A549 (cell line): ENCODE results near the gene TFAP2E. TPM values are rescaled to one million over a fixed set of nuclear protein-coding genes. Genes with fewer than 3 reads are reported as not detected.

Experiments used
- ATAC-seq, 2 experiments: fragments of 200-7000 bp in 1 of 2; fragments of >200 bp in 1 of 2; cut with Nextera tagmentation in 1 of 2; cut with Tn5 transposase in 1 of 2; 3 replicates each; pipeline versions ENCODE4 v1.8.0 to v1.9.1; 2018 to 2020; ENCODE audit warnings: mild to moderate bottlenecking in 1 of 2, moderate library complexity in 1 of 2
- CTCF ChIA-PET: fragments of 300-600 bp; sonication (Branson Sonifier 250); formaldehyde crosslinking; extraction: SDS; loops from one replicate; lab custom pipeline; 2021; ENCODE audit warnings: antibody characterized with exemption, inconsistent platforms; lab: Yijun Ruan, JAX
- POLR2A ChIA-PET: fragments of 350-600 bp; formaldehyde crosslinking; extraction: SDS; loops from one replicate; lab custom pipeline; 2021; ENCODE audit warnings: antibody characterized with exemption, inconsistent platforms; lab: Yijun Ruan, JAX
- DNase-seq, 2 experiments: peaks; one replicate each; pipeline versions ENCODE4 v3.0.0 to v3.0.0-alpha.2; 2011 to 2016; ENCODE audit warnings: low read depth in 1 of 2, low spot score in 1 of 2
- FAIRE-seq: peaks from 2 replicates; lab custom pipeline; 2011; peaks lifted over from hg19 to GRCh38; lab: Jason Lieb, UNC
- H3K27ac ChIP-seq, 2 experiments: fragments of >200 bp; sonication (Bioruptor Twin); formaldehyde crosslinking; 3 replicates each; pipeline ENCODE4 v1.5.1; 2016 to 2017
- H3K4me1 ChIP-seq: fragments of >200 bp; sonication (Bioruptor Twin); formaldehyde crosslinking; 3 replicates; pipeline ENCODE4 v1.6.1; 2016
- H3K4me2 ChIP-seq: fragments of >200 bp; sonication (Bioruptor Twin); formaldehyde crosslinking; 3 replicates; pipeline ENCODE4 v1.6.1; 2016
- H3K4me3 ChIP-seq: fragments of >200 bp; sonication (Bioruptor Twin); formaldehyde crosslinking; 3 replicates; pipeline ENCODE4 v1.5.1; 2016
- H3K9me3 ChIP-seq: fragments of >200 bp; sonication (Bioruptor Twin); formaldehyde crosslinking; 3 replicates; pipeline ENCODE4 v1.6.1; 2016
- BHLHE40 ChIP-seq: IDR thresholded peaks from 2 replicates; pipeline ENCODE4 v1.6.1; 2012; ENCODE audit warnings: low read depth, low read length, inconsistent platforms
- CBX2 ChIP-seq: fragments of 200-600 bp; sonication (generic); IDR thresholded peaks from 2 replicates; pipeline ENCODE4 v1.6.1; 2016; ENCODE audit warnings: low read depth, mild to moderate bottlenecking, borderline replicate concordance
- CEBPB ChIP-seq, 2 experiments: fragments of >200 bp in 1 of 2; sonication (Bioruptor Twin) in 1 of 2; formaldehyde crosslinking in 1 of 2; IDR thresholded peaks; 2 replicates each; pipeline ENCODE4 v1.6.1; 2012 to 2016
- CHD4 ChIP-seq: fragments of 200-600 bp; sonication (generic); IDR thresholded peaks from 2 replicates; pipeline ENCODE4 v1.6.1; 2016; ENCODE audit warnings: antibody characterized with exemption, mild to moderate bottlenecking, borderline replicate concordance
- CTCF ChIP-seq: fragments of >200 bp; sonication (Bioruptor Twin); formaldehyde crosslinking; IDR thresholded peaks from 3 replicates; pipeline ENCODE4 v1.5.1; 2016
- E2F6 ChIP-seq: IDR thresholded peaks from 2 replicates; pipeline ENCODE4 v1.6.1; 2012; ENCODE audit warnings: low read depth, borderline replicate concordance
- EHF ChIP-seq: fragments of 250-450 bp; sonication (Bioruptor Pico); IDR thresholded peaks from 2 replicates; pipeline ENCODE4 v1.5.0; 2020; ENCODE audit warnings: mild to moderate bottlenecking
- FOXS1 ChIP-seq: fragments of 250-450 bp; sonication (Bioruptor Pico); IDR thresholded peaks from 2 replicates; pipeline ENCODE4 v1.5.0; 2020; ENCODE audit warnings: mild to moderate bottlenecking, moderate library complexity
- HMGXB4 ChIP-seq: fragments of 250-450 bp; sonication (Bioruptor Pico); IDR thresholded peaks from 2 replicates; pipeline ENCODE4 v1.5.0; 2021; ENCODE audit warnings: mild to moderate bottlenecking, moderate library complexity, borderline replicate concordance
- HOXB5 ChIP-seq: fragments of 250-450 bp; sonication (Bioruptor Pico); IDR thresholded peaks from 2 replicates; pipeline ENCODE4 v1.5.0; 2020; ENCODE audit warnings: mild to moderate bottlenecking, moderate library complexity
- KDM5A ChIP-seq: fragments of 200-600 bp; sonication (generic); IDR thresholded peaks from 2 replicates; pipeline ENCODE4 v1.6.1; 2016; ENCODE audit warnings: antibody characterized with exemption, mild to moderate bottlenecking
- RAD21 ChIP-seq, 2 experiments: fragments of >200 bp in 1 of 2; sonication (Bioruptor Twin) in 1 of 2; formaldehyde crosslinking in 1 of 2; IDR thresholded peaks in 1 of 2; conservative IDR thresholded peaks in 1 of 2; 2 replicates in 1 of 2; 3 replicates in 1 of 2; pipeline ENCODE4 v1.6.1; 2012 to 2018; ENCODE audit warnings: inconsistent platforms in 1 of 2
- RARB ChIP-seq: fragments of 250-450 bp; sonication (Bioruptor Pico); IDR thresholded peaks from 2 replicates; pipeline ENCODE4 v1.8.0; 2021; ENCODE audit warnings: mild to moderate bottlenecking, moderate library complexity
- REST ChIP-seq: fragments of 200-600 bp; sonication (generic); IDR thresholded peaks from 2 replicates; pipeline ENCODE4 v1.6.1; 2016; ENCODE audit warnings: antibody characterized with exemption, mild to moderate bottlenecking, moderate library complexity
- RFX5 ChIP-seq: fragments of 450-650 bp; IDR thresholded peaks from 2 replicates; pipeline ENCODE4 v1.7.1; 2014; ENCODE audit warnings: antibody characterized with exemption, mild to moderate bottlenecking, moderate library complexity
- SMC3 ChIP-seq: fragments of >200 bp; sonication (Bioruptor Twin); formaldehyde crosslinking; IDR thresholded peaks from 3 replicates; pipeline ENCODE4 v1.6.1; 2018; ENCODE audit warnings: inconsistent platforms
- ZC3H11A ChIP-seq: fragments of 450-650 bp; IDR thresholded peaks from 2 replicates; pipeline ENCODE4 v1.6.1; 2014; ENCODE audit warnings: antibody characterized with exemption, mild to moderate bottlenecking
- ZFP36 ChIP-seq: fragments of 450-650 bp; IDR thresholded peaks from 2 replicates; pipeline ENCODE4 v1.6.1; 2014; ENCODE audit warnings: borderline replicate concordance; ENCODE audit not compliant: partially characterized antibody
- WGBS: methylation state at CpG from one replicate; pipeline ENCODE4 v1.1.6; 2017; ENCODE audit errors: missing lambda C conversion rate; 5-methylcytosine and 5-hydroxymethylcytosine counted together
- polyA plus RNA-seq, 4 experiments: library from polyadenylated mRNA; depleted of rRNA in 3 of 4; stranded (reverse); fragments of >200 nt; fragmentation: RNase III in 1 of 4; extraction: RNeasy Plus Mini Kit Qiagen cat#74134 plus additional on column Dnase treatment in 1 of 4; gene quantifications; 2 replicates in 3 of 4; 3 replicates in 1 of 4; pipeline ENCODE4 v1.2.3, GENCODE V29; 2011 to 2017

The TFAP2E gene
- polyA plus RNA-seq, 2 of the 4 experiments (the other 2 are of a cell fraction) = 0.16 to 0.31 TPM

GRCh38 chr1:35563166-35563565 is 9.9 kb upstream of the TFAP2E start:
- DNase-seq (no peak), FAIRE-seq (no peak), ATAC-seq (no peak)
- no peak for TF ChIP-seq EHF
- ChIA-PET CTCF (interaction anchor here (1.6 kb wide), 1 partner anchor 112 kb away, joined by 6 read pairs; no protein-coding TSS in a partner anchor), POLR2A (no interaction called here)
- no peaks in the 10 kb centered on the region for H3K9me3 ChIP-seq
- H3K27ac ChIP-seq = no peak overlapping the region
- H3K4me1 ChIP-seq = peaks cover 9% of the 10 kb centered on the region; the same call in 2 of the 3 replicates
- H3K4me2 ChIP-seq = no peak overlapping the region
- H3K4me3 ChIP-seq = no peak overlapping the region
- 91% methylated on average over 9 of the region's 12 CpGs for WGBS

- peak; percentile 60 to 83 for ATAC-seq
- no peak overlapping the region for H3K4me3 ChIP-seq
- no peak for TF ChIP-seq CHD4
- TF ChIP-seq RARB (CRISPR knock-in tag) = no peak
- TF ChIP-seq FOXS1 (CRISPR knock-in tag) = no peak
- no peak for TF ChIP-seq HMGXB4 (CRISPR knock-in tag)
- TF ChIP-seq CEBPB (IDR thresholded peaks at IDR 0.05) = peak in 1 of 2 experiments; percentile 28; a peak in 1 of 4 replicates
- no peak for TF ChIP-seq ZFP36
- no peak for TF ChIP-seq BHLHE40
- TF ChIP-seq SMC3 = peak; percentile 41; the same call in 1 of the 3 replicates
- TF ChIP-seq HOXB5 = no peak
- TF ChIP-seq CTCF = peak; percentile 70
- TF ChIP-seq CBX2 = no peak
- TF ChIP-seq KDM5A = no peak
- no peak for TF ChIP-seq REST
- peak; percentile 47 to 48 for TF ChIP-seq RAD21 (conservative IDR thresholded peaks at IDR 0.05 in 1 of 2, IDR thresholded peaks at IDR 0.05 in 1 of 2)
- TF ChIP-seq E2F6 = no peak
- no peak for TF ChIP-seq ZC3H11A
- TF ChIP-seq RFX5 = no peak; the same call in 1 of the 2 replicates
- H3K9me3 ChIP-seq = no peaks in the 10 kb centered on the region
- ChIA-PET CTCF (interaction anchor here (0.6 to 5.9 kb wide), 29 partner anchors 8 to 739 kb away, joined by 3 to 62 read pairs (median 4); partner anchors contain the start of gene TFAP2E), POLR2A (interaction anchor here (1.5 kb wide), 1 partner anchor 205 kb away, joined by 6 read pairs; the partner anchor contains the start of gene CLSPN)
- WGBS = 62% methylated on average over 9 of the region's 9 CpGs
- peak; percentile 69 to 81 for DNase-seq
- no peak for FAIRE-seq
- peaks cover under 1% of the 10 kb centered on the region; the same call in 1 of the 3 replicates for H3K4me1 ChIP-seq
- no peak overlapping the region for H3K4me2 ChIP-seq
- no peak overlapping the region for H3K27ac ChIP-seq
Measured at GRCh38 chr1:35564037-35564883, 8.9 kb upstream of the TFAP2E start.
